Lung (tissue), 12 donors: ENCODE results near the gene ANKRD22. TPM values are rescaled to one million over a fixed set of nuclear protein-coding genes. Genes with fewer than 3 reads are reported as not detected.
A peak's percentile ranks its signal among the peaks of the same experiment; 100 is the strongest.

ENCODE experiments used
- ATAC-seq: fragments of 200-7000 bp; cut with Tn5 transposase; one replicate; pipeline ENCODE4 v1.9.1; 2020; ENCODE audit warnings: moderate number of reproducible peaks; ENCODE audit not compliant: insufficient read depth, low FRiP score
- DNase-seq, 3 donors: peaks; one replicate each; pipeline ENCODE4 v3.0.0-alpha.2; 2013 to 2017
- H3K27ac ChIP-seq, 2 donors: one replicate each; pipeline ENCODE4 v1.5.1; 2013; ENCODE audit warnings: mild to moderate bottlenecking in 2 of 2, moderate library complexity in 2 of 2, control low read depth in 1 of 2, inconsistent platforms in 1 of 2, low read depth in 1 of 2, low read length in 1 of 2
- H3K27me3 ChIP-seq, 3 donors: one replicate each; pipeline ENCODE4 v1.5.1; 2013; ENCODE audit warnings: low read length in 2 of 3; ENCODE audit not compliant: control insufficient read depth in 3 of 3, insufficient read depth in 3 of 3
- H3K36me3 ChIP-seq, 4 donors: one replicate each; pipeline ENCODE4 v1.5.1; 2013; ENCODE audit warnings: low read length in 4 of 4, mild to moderate bottlenecking in 1 of 4, moderate library complexity in 1 of 4; ENCODE audit not compliant: control insufficient read depth in 4 of 4, insufficient read depth in 4 of 4
- H3K4me1 ChIP-seq, 5 donors: one replicate each; pipeline ENCODE4 v1.5.1; 2013; ENCODE audit warnings: low read length in 5 of 5, mild to moderate bottlenecking in 2 of 5, moderate library complexity in 1 of 5; ENCODE audit not compliant: control insufficient read depth in 5 of 5, insufficient read depth in 5 of 5
- H3K4me3 ChIP-seq: one replicate; pipeline ENCODE4 v1.5.1; 2013; ENCODE audit warnings: mild to moderate bottlenecking, control low read depth, moderate library complexity
- H3K9ac ChIP-seq, 2 donors: one replicate each; pipeline ENCODE4 v1.5.1; 2013; ENCODE audit warnings: low read length in 2 of 2, control low read depth in 1 of 2; ENCODE audit not compliant: insufficient read depth in 1 of 2
- H3K9me3 ChIP-seq, 4 donors: one replicate each; pipeline ENCODE4 v1.5.1; 2013; ENCODE audit warnings: low read length in 3 of 4, mild to moderate bottlenecking in 1 of 4, moderate library complexity in 1 of 4; ENCODE audit not compliant: control insufficient read depth in 4 of 4, insufficient read depth in 3 of 4
- WGBS, 2 donors: extraction: QIAGEN DNeasy Blood & Tissue Kit; methylation state at CpG; one replicate each; pipeline ENCODE4 v1.1.7; 2013; 5-methylcytosine and 5-hydroxymethylcytosine counted together
- polyA plus RNA-seq, 2 donors: library from polyadenylated mRNA; stranded (reverse); fragments of 200-250 nt; gene quantifications; one replicate each; pipeline ENCODE4 v1.2.1, GENCODE V29; 2013
- total RNA-seq, 2 donors: library from RNA; depleted of rRNA in 1 of 2; stranded (reverse); fragments of >200 nt in 1 of 2; gene quantifications; one replicate each; pipeline ENCODE4 v1.2.1, GENCODE V29; 2014 to 2021
- TF ChIP-seq, protein P1 (sequence below): IDR thresholded peaks from 2 replicates; pipeline ENCODE4 v1.5.1; 2012; ENCODE audit warnings: mild to moderate bottlenecking; ENCODE audit errors: control extremely low read depth, extremely low read depth
- donor health status: control.
- donor health status: control.
- donor health status: Bipolar disorder and iron deficiency.
- donor health status: healthy.
- donor health status: DM: yes; HTN: yes; CAD: no.

ANKRD22 gene
- total and polyA plus RNA-seq, 4 donors: 1.1 to 23.1 (median 3.4) TPM

DNA sequence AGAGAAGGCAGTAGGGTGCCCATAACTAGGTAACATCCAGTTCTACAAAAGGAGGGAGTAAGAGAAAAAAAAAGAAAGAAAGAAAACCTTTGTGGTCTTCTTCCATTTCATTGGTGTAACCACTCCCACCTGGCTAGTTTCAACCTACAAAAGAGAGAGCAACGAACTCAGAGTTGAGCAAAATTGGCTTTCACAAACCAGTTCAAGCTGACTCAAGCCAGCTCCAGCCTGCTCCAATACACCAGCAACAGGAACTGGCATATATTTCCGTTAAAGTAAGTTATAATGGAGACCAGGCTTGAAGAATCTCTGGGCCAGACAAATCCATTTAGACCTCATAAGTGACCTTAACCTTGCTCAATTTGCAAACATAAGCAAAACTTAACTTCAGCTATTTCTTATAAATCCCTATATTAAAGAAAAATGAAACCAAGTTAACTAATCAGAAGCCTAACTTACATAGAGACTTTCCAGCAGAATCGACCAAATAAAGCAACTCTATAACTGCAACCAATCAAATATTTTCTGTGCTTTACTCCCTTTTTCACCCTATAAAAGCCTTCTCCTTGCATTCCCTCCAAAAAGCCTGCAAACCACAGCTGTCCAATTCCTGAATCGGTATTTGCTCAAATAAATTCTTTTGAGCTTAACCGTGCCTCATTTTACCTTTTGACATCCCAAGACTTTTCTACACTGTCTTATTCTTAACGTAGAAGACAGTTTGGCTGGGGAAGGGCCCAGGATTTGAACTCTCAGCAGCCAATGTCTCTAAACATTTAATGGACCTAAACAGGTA lies 10.1 kb downstream of the ANKRD22 start:
- Histone ChIP-seq H3K4me1 (no peaks in the 10 kb centered on the region), H3K36me3 (no peaks in the 10 kb centered on the region), H3K9me3 (no peaks in the 10 kb centered on the region), H3K9ac (no peak overlapping the region), H3K27ac (no peak overlapping the region), H3K27me3 (no peaks in the 10 kb centered on the region), H3K4me3 (no peak overlapping the region)
- WGBS, 2 donors: 76 to 82% methylated on average over 6 of the region's 6 CpGs
- TF ChIP-seq, protein P1, sequence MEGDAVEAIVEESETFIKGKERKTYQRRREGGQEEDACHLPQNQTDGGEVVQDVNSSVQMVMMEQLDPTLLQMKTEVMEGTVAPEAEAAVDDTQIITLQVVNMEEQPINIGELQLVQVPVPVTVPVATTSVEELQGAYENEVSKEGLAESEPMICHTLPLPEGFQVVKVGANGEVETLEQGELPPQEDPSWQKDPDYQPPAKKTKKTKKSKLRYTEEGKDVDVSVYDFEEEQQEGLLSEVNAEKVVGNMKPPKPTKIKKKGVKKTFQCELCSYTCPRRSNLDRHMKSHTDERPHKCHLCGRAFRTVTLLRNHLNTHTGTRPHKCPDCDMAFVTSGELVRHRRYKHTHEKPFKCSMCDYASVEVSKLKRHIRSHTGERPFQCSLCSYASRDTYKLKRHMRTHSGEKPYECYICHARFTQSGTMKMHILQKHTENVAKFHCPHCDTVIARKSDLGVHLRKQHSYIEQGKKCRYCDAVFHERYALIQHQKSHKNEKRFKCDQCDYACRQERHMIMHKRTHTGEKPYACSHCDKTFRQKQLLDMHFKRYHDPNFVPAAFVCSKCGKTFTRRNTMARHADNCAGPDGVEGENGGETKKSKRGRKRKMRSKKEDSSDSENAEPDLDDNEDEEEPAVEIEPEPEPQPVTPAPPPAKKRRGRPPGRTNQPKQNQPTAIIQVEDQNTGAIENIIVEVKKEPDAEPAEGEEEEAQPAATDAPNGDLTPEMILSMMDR: no peak
- ATAC-seq (no peak), DNase-seq (peak in 1 of 3 donors; percentile 26)

DNA sequence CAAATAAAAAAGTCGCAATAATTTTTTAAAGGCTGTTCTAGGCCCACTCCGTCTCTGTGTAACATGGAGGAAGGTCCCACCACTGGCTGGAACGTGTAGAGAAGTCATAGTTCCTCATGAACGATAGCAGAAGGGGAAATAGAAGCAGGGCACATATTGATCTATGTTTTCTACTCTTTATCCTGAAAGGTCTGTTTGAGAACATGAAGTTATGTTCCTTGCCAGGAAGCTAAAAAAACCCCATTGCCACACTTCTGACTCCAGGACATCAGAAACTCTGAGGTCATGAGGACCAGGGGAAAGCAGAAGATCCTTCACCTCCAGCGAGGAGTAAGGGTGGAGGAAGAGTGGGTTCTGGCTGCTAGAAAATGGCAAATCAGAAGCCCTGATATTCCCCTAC lies 10.8 kb downstream of the ANKRD22 start:
- WGBS, 2 donors: 50 to 81% methylated on average over 5 of the region's 5 CpGs

DNA sequence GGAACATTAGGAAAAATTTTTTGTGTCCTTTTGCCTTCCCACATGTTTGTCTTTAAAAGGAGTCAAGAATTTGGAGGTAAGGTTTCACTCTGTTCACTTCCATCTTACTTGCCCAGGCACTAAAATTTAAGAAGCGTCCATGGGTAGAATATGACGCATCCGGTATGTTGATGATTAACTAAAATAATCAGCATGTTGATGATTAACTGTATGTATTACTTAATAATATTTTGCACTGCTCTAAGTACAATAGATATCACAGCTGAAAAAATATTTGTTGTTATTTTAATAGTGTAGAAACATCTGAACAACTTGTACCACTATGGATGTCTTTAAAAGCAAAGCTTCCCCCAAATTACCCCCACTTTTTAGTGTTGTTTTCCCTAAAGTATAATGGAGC lies 11.5 kb downstream of the ANKRD22 start:
- no peaks in the 10 kb centered on the region for H3K4me1 ChIP-seq
- no peak overlapping the region for H3K4me3 ChIP-seq

More for the DNA sequence above, 10.8 kb downstream of the ANKRD22 start:
- H3K9ac ChIP-seq: no peak overlapping the region
- no peaks in the 10 kb centered on the region for H3K36me3 ChIP-seq
- no peaks in the 10 kb centered on the region for H3K27me3 ChIP-seq
- H3K4me3 ChIP-seq: no peak overlapping the region
- ATAC-seq (no peak), DNase-seq (no peak)
- H3K9me3 ChIP-seq: no peaks in the 10 kb centered on the region
- H3K27ac ChIP-seq: no peak overlapping the region
- TF ChIP-seq, protein P1: no peak
- no peaks in the 10 kb centered on the region for H3K4me1 ChIP-seq

More for the DNA sequence above, 11.5 kb downstream of the ANKRD22 start:
- Histone ChIP-seq H3K27me3 (no peaks in the 10 kb centered on the region), H3K9ac (no peak overlapping the region), H3K27ac (no peak overlapping the region), H3K9me3 (no peaks in the 10 kb centered on the region), H3K36me3 (no peaks in the 10 kb centered on the region)
- no peak for DNase-seq
- WGBS, 2 donors: 84 to 97% methylated on average over 3 of the region's 3 CpGs
- TF ChIP-seq, protein P1: no peak
- ATAC-seq: no peak
